ENCODE results near the gene GLS. TPM values are rescaled to one million over a fixed set of nuclear protein-coding genes. Genes with fewer than 3 reads are reported as not detected.
A peak's percentile ranks its signal among the peaks of the same experiment; 100 is the strongest.

The GLS gene
- polyA plus RNA-seq, 1 donor from 2014 or later = 40.3 TPM

- H3K27me3 Mint-ChIP-seq = no peaks in the 10 kb centered on the region
- peak overlapping the region in 2 of 3 donors; percentile 13 to 73 for H3K27ac Mint-ChIP-seq
- H3K4me3 Mint-ChIP-seq = peak overlapping the region; percentile 10 to 86 (median 40)
- H3K36me3 Mint-ChIP-seq = no peaks in the 10 kb centered on the region
- peaks cover 53 to 71% (median 68%) of the 10 kb centered on the region in 3 donors for H3K4me1 Mint-ChIP-seq
- H3K9me3 Mint-ChIP-seq = no peaks in the 10 kb centered on the region
These were observed 7.8 kb downstream of the GLS start for GRCh38 chr2:190888449-190888848.

GRCh38 chr2:190889175-190889943 is 8.7 kb downstream of the GLS start:
- no peaks in the 10 kb centered on the region for H3K36me3 Mint-ChIP-seq
- H3K27ac Mint-ChIP-seq = peak overlapping the region; percentile 2 to 71 (median 13)
- H3K9me3 Mint-ChIP-seq = no peaks in the 10 kb centered on the region
- peaks cover 47 to 65% (median 61%) of the 10 kb centered on the region in 3 donors for H3K4me1 Mint-ChIP-seq
- H3K27me3 Mint-ChIP-seq = no peaks in the 10 kb centered on the region
- peak overlapping the region in 3 of 4 donors; percentile 11 to 81 (median 25) for H3K4me3 Mint-ChIP-seq

DNA sequence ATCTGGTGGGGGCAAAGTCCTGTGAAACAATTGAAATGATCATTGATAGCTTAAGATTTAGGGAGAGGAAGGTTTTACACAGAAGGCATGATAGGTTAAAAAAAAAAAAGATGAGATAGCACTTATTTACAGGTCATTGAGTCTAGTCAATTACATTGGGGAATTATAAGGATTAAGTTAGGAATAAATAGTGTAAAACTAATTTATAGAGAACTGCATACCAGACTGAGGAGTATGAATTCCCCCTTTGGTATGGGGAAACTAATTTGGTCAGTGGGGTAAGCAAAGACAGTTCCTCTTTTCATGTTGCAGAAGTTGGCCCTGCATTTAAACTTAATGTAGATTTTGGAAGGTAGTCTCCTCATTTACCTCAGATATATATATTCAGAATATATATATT is 10.8 kb downstream of the GLS start:
- Mint-ChIP-seq H3K4me3 (peak overlapping the region in 3 of 4 donors; percentile 15 to 78 (median 60)), H3K4me1 (peaks cover 39 to 56% (median 49%) of the 10 kb centered on the region in 3 donors), H3K9me3 (no peaks in the 10 kb centered on the region), H3K27me3 (no peaks in the 10 kb centered on the region), H3K27ac (peak overlapping the region; percentile 44 to 86 (median 44)), H3K36me3 (peaks cover 1% of the 10 kb centered on the region)

GRCh38 chr2:190891889-190892288 is 11.3 kb downstream of the GLS start:
- H3K4me1 Mint-ChIP-seq = peaks cover 39 to 59% (median 44%) of the 10 kb centered on the region in 3 donors

DNA sequence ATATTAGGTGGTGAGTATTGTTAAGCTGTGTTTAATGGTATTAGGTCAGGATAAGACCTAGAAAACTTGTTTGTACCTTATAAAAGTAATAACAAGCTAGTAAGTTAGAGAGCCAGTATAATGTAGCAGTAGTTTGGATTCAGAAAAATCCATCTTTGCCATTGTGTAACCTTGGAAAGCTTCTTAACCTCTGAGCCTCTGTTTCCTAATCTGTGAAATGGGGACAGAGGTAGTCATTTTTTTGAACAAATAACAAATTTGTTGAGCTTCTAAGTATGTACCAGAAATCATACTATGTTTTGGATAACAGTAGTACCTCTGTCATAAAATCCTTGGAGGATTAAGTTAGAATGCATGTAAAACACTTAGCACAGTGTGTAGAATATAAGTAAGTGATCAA is 12.5 kb downstream of the GLS start:
- no peaks in the 10 kb centered on the region for H3K27me3 Mint-ChIP-seq
- H3K36me3 Mint-ChIP-seq = peaks cover 6% of the 10 kb centered on the region
- H3K27ac Mint-ChIP-seq = peak overlapping the region in 2 of 3 donors; percentile 50 to 64
- H3K9me3 Mint-ChIP-seq = no peaks in the 10 kb centered on the region
- H3K4me3 Mint-ChIP-seq = peak overlapping the region in 1 of 4 donors; percentile 61
- H3K4me1 Mint-ChIP-seq = peaks cover 30 to 51% (median 36%) of the 10 kb centered on the region in 3 donors

More at GRCh38 chr2:190891889-190892288, 11.3 kb downstream of the GLS start:
- peak overlapping the region in 2 of 3 donors; percentile 21 to 44 for H3K27ac Mint-ChIP-seq
- H3K9me3 Mint-ChIP-seq = no peaks in the 10 kb centered on the region
- peak overlapping the region in 1 of 4 donors; percentile 50 for H3K4me3 Mint-ChIP-seq
- no peaks in the 10 kb centered on the region for H3K27me3 Mint-ChIP-seq
- H3K36me3 Mint-ChIP-seq = peaks cover 6% of the 10 kb centered on the region

- no peaks in the 10 kb centered on the region for H3K27me3 Mint-ChIP-seq
- no peaks in the 10 kb centered on the region for H3K9me3 Mint-ChIP-seq
- peaks cover 9% of the 10 kb centered on the region for H3K36me3 Mint-ChIP-seq
- H3K4me1 Mint-ChIP-seq = peaks cover 8 to 25% (median 11%) of the 10 kb centered on the region in 3 donors
- no peak overlapping the region for H3K4me3 Mint-ChIP-seq
- H3K27ac Mint-ChIP-seq = no peak overlapping the region
These were observed 15.9 kb downstream of the GLS start for GRCh38 chr2:190896477-190896876.

DNA sequence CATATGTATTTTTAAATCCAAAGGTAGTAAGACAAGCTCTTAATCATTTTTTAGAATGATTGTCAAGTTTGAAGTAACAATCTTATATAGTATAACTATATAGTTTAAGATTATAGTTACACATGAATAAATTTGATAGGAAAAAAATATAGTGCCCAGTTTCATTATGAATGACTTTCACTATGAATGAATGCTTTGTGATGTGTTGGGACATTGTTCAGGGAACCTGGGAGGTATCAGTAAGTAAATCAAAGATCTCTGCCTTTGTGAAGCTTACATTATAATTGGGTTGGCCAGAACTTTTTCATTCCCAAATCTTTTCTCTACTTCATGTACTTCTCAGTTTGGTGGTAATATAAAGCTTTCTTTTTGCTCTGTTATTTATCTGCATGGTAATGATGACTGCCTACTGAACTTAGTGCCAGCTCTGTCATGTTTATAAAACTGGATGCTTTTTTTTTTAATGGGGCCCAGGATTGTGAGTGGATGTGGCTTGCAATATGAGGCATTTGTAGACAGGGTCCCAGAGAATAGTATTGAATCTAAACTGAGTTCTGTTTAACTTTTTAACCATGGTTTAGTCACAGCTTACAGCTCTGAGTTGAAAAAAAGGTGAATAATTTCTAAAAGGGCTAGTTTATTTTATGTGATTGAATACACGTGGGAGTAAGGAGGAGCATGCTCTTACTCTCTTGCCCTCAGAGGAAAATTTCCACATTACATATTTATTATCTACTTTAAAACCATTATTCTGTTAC is 23.3 kb downstream of the GLS start:
- Mint-ChIP-seq H3K27me3 (no peaks in the 10 kb centered on the region), H3K4me3 (no peak overlapping the region), H3K36me3 (peaks cover 3% of the 10 kb centered on the region), H3K9me3 (no peaks in the 10 kb centered on the region), H3K4me1 (peaks cover 0 to 3% (median 0%) of the 10 kb centered on the region in 3 donors), H3K27ac (peak overlapping the region in 1 of 3 donors; percentile 46)

GRCh38 chr2:190904640-190905261 is 24.1 kb downstream of the GLS start:
- H3K9me3 Mint-ChIP-seq = no peaks in the 10 kb centered on the region
- H3K36me3 Mint-ChIP-seq = peaks cover 3% of the 10 kb centered on the region
- H3K27ac Mint-ChIP-seq = no peak overlapping the region
- peaks cover 0 to 3% (median 0%) of the 10 kb centered on the region in 3 donors for H3K4me1 Mint-ChIP-seq
- no peak overlapping the region for H3K4me3 Mint-ChIP-seq
- no peaks in the 10 kb centered on the region for H3K27me3 Mint-ChIP-seq

DNA sequence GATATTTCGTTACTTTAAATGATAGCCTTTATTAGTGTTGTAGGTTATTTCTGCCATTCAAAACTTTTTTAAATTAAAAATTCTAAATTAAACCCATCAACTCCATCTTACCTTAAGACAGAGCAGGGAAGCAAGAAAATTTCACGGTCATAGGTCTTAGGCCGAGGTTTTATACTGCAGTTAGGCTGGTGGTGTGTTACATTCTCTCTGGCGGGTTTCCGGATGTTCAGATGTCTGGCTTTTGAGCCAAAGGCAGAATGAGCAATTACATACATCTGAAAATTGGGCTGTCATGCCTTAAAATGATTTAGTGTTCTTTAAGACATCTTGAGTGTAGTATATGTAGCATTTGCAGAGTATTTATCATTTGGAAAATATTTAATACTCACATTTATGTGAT is 27.9 kb downstream of the GLS start:
- Mint-ChIP-seq H3K27ac (no peak overlapping the region), H3K4me3 (no peak overlapping the region), H3K36me3 (no peaks in the 10 kb centered on the region), H3K4me1 (peaks cover 4 to 8% (median 6%) of the 10 kb centered on the region in 3 donors), H3K27me3 (no peaks in the 10 kb centered on the region), H3K9me3 (no peaks in the 10 kb centered on the region)

DNA sequence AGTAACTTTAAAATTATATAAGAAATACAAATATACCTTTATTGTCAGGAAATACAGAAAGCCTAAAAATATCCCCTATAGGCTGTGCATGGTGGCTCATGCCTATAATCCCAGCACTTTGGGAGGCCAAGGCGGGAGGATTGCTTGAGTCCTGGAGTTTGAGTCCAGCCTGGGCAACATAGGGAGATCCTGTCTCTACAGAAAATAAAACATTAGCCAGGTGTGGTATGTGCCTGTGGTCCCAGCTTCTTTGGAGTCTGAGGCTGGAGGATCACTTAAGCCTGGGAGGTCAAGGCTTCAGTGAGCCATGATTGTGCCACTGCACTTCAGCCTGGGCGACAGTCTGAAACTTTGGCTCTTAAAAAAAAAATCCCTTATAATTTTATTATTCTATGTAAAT is 29.1 kb downstream of the GLS start:
- Mint-ChIP-seq H3K9me3 (no peaks in the 10 kb centered on the region), H3K27me3 (no peaks in the 10 kb centered on the region), H3K36me3 (no peaks in the 10 kb centered on the region), H3K4me3 (no peak overlapping the region), H3K4me1 (peaks cover 4 to 8% (median 6%) of the 10 kb centered on the region in 3 donors), H3K27ac (no peak overlapping the region)

GRCh38 chr2:190910341-190911136 is 29.9 kb downstream of the GLS start:
- Mint-ChIP-seq H3K4me1 (peaks cover 4 to 8% (median 6%) of the 10 kb centered on the region in 3 donors), H3K27ac (no peak overlapping the region), H3K4me3 (no peak overlapping the region), H3K27me3 (no peaks in the 10 kb centered on the region), H3K9me3 (no peaks in the 10 kb centered on the region), H3K36me3 (no peaks in the 10 kb centered on the region)

- H3K27me3 Mint-ChIP-seq = no peaks in the 10 kb centered on the region
- H3K36me3 Mint-ChIP-seq = no peaks in the 10 kb centered on the region
- H3K27ac Mint-ChIP-seq = peak overlapping the region in 1 of 3 donors; percentile 2
- H3K4me3 Mint-ChIP-seq = no peak overlapping the region
- no peaks in the 10 kb centered on the region for H3K9me3 Mint-ChIP-seq
- H3K4me1 Mint-ChIP-seq = peaks cover 4 to 8% (median 6%) of the 10 kb centered on the region in 3 donors
These were observed 31.2 kb downstream of the GLS start for GRCh38 chr2:190911813-190912212.

DNA sequence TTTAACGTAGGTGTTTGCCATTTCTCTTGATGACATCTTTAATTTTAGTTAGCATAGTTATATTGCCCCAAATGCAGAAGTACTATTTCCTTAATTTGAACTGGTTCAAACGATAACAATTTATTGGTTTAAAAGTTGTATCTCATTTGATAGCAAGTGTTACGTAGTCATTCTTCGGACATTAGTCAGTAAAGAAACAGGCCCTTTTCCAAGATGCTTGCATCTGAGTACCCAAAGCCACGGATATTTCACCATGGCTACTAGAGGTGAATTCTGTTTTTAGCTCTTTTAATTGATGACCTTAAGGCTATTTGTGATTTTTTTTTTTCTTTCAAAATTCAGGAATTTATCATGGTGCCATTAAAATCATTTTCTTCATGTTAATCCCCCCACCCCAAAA is 32.1 kb downstream of the GLS start:
- no peak overlapping the region for H3K27ac Mint-ChIP-seq

DNA sequence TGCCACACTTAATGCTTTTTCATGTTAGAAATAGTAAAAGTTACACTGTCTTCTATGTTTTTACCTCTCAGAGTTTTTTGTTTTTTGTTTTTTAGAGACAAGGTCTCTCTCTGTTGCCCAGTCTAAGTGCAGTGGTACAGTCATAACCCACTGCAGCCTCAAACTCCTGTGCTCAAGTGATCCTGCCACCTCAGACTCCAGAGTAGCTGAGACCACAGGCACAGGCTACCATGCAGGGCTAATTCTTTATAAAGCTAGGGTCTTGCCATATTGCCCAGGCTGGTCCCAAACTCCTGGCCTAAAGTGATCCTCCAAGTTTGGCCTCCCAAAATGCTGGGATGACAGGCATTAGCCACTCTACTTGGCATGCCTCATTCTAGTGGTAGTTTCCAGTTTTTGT is 33.1 kb downstream of the GLS start:
- Mint-ChIP-seq H3K9me3 (no peaks in the 10 kb centered on the region), H3K27me3 (no peaks in the 10 kb centered on the region), H3K36me3 (peaks cover 3% of the 10 kb centered on the region), H3K4me3 (no peak overlapping the region), H3K4me1 (peaks cover 4 to 6% (median 6%) of the 10 kb centered on the region in 3 donors), H3K27ac (peak overlapping the region in 1 of 3 donors; percentile 59)

More for the DNA sequence above, 32.1 kb downstream of the GLS start:
- Mint-ChIP-seq H3K4me3 (no peak overlapping the region), H3K4me1 (peaks cover 4 to 6% (median 6%) of the 10 kb centered on the region in 3 donors), H3K9me3 (no peaks in the 10 kb centered on the region), H3K27me3 (no peaks in the 10 kb centered on the region), H3K36me3 (peaks cover 3% of the 10 kb centered on the region)
